Raji (cell line): ENCODE data around the gene CCDC8.

ENCODE experiments used
- POLR2A ChIP-seq: IDR thresholded peaks from 2 replicates; pipeline ENCODE4 v1.6.1; 2011; ENCODE audit warnings: low read depth, low read length, control low read depth; ENCODE audit not compliant: insufficient read depth

Gene CCDC8

GRCh38 chr19:46410205-46411087, 2.9 kb downstream of the CCDC8 start:
- no peak for TF ChIP-seq POLR2A

GRCh38 chr19:46409191-46409590, 4.2 kb downstream of the CCDC8 start:
- no peak for TF ChIP-seq POLR2A

GRCh38 chr19:46408664-46409039, 4.7 kb downstream of the CCDC8 start:
- no peak for TF ChIP-seq POLR2A

GRCh38 chr19:46407856-46408663, 5.3 kb downstream of the CCDC8 start:
- TF ChIP-seq POLR2A, result no peak

- TF ChIP-seq POLR2A, result no peak
Measured at GRCh38 chr19:46406976-46407375, 6.4 kb downstream of the CCDC8 start.

- TF ChIP-seq POLR2A, result no peak
Measured at GRCh38 chr19:46404753-46405468, 8.5 kb downstream of the CCDC8 start.

- TF ChIP-seq POLR2A, result no peak
Measured at GRCh38 chr19:46404055-46404752, 9.2 kb downstream of the CCDC8 start.

- no peak for TF ChIP-seq POLR2A
Measured at GRCh38 chr19:46402725-46403124, 10.6 kb downstream of the CCDC8 start.

GRCh38 chr19:46394402-46394797, 19.0 kb downstream of the CCDC8 start:
- no peak for TF ChIP-seq POLR2A

GRCh38 chr19:46393456-46394401, 19.6 kb downstream of the CCDC8 start:
- TF ChIP-seq POLR2A, result no peak

- TF ChIP-seq POLR2A, result no peak
Measured at GRCh38 chr19:46392837-46393236, 20.5 kb downstream of the CCDC8 start.

GRCh38 chr19:46392252-46392801, 21.0 kb downstream of the CCDC8 start:
- TF ChIP-seq POLR2A, result no peak
